OCI-LY7 (cell line): ENCODE data around the gene IL11. TPM values are rescaled to one million over a fixed set of nuclear protein-coding genes. Genes with fewer than 3 reads are reported as not detected.
"Not testable (repeated sequence)": the region's sequence is repeated elsewhere in the genome, so short reads cannot be mapped to it uniquely, and the experiment has no call there.

Source experiments
- BruUV-seq: library from RNA; stranded (reverse); fragments of 400-500 nt; replicated peaks from 2 replicates; lab custom pipeline; 2021; lab: Mats Ljungman, UMichigan
- CTCF ChIA-PET: fragments of 300-600 bp; sonication (Branson Sonifier 250); formaldehyde crosslinking; loops from one replicate; lab custom pipeline; 2022; ENCODE audit warnings: antibody characterized with exemption; ENCODE audit not compliant: unreplicated experiment; lab: Charles Lee
- POLR2A ChIA-PET: fragments of 300-600 bp; sonication (Branson Sonifier 250); formaldehyde crosslinking; loops from one replicate; lab custom pipeline; 2022; ENCODE audit warnings: antibody characterized with exemption; lab: Charles Lee
- DNase-seq: peaks from one replicate; pipeline ENCODE4 v3.0.0-alpha.2; 2015; ENCODE audit warnings: low spot score
- H2AFZ ChIP-seq: fragments of 200-600 bp; sonication (generic), shearing (Covaris generic); 2 replicates; pipeline ENCODE4 v1.6.1; 2014; ENCODE audit warnings: mild to moderate bottlenecking, antibody characterized with exemption, low read length, moderate library complexity
- H3K27ac ChIP-seq: fragments of 200-600 bp; sonication (generic); 2 replicates; pipeline ENCODE4 v1.5.1; 2014; ENCODE audit warnings: mixed run types, low read depth, mild to moderate bottlenecking, moderate library complexity, low read length, inconsistent platforms; ENCODE audit not compliant: poor library complexity, severe bottlenecking
- H3K36me3 ChIP-seq: fragments of 200-600 bp; sonication (generic); 2 replicates; pipeline ENCODE4 v1.6.1; 2014; ENCODE audit warnings: mild to moderate bottlenecking, antibody characterized with exemption, low read length, moderate library complexity, mixed read lengths; ENCODE audit not compliant: insufficient read depth
- H3K4me1 ChIP-seq: fragments of 200-600 bp; sonication (generic); 2 replicates; pipeline ENCODE4 v1.5.1; 2014; ENCODE audit warnings: mild to moderate bottlenecking, low read length; ENCODE audit not compliant: insufficient read depth, poor library complexity, severe bottlenecking
- H3K4me2 ChIP-seq: fragments of 200-600 bp; sonication (generic); 2 replicates; pipeline ENCODE4 v1.6.1; 2014; ENCODE audit warnings: mild to moderate bottlenecking, low read length
- H3K4me3 ChIP-seq: fragments of 200-600 bp; sonication (generic); 2 replicates; pipeline ENCODE4 v1.5.1; 2014; ENCODE audit warnings: mild to moderate bottlenecking, low read depth, low read length; ENCODE audit not compliant: poor library complexity, severe bottlenecking
- H3K79me2 ChIP-seq: fragments of 200-600 bp; sonication (generic); 2 replicates; pipeline ENCODE4 v1.6.1; 2016; ENCODE audit warnings: low read depth, mild to moderate bottlenecking, low read length, moderate library complexity, mixed read lengths; ENCODE audit not compliant: insufficient read depth
- H3K9me2 ChIP-seq: fragments of 200-600 bp; sonication (generic); 2 replicates; pipeline ENCODE4 v1.6.1; 2016; ENCODE audit warnings: mild to moderate bottlenecking, low read length, mixed read lengths; ENCODE audit not compliant: insufficient read depth
- H3K9me3 ChIP-seq: fragments of 200-600 bp; sonication (generic); 2 replicates; pipeline ENCODE4 v1.6.1; 2014; ENCODE audit warnings: mild to moderate bottlenecking, mixed run types, low read length, mixed read lengths
- H4K20me1 ChIP-seq: fragments of 200-600 bp; sonication (generic); 2 replicates; pipeline ENCODE4 v1.6.1; 2014; ENCODE audit warnings: mild to moderate bottlenecking, antibody characterized with exemption, low read length, moderate library complexity, mixed read lengths; ENCODE audit not compliant: insufficient read depth
- CTCF ChIP-seq: fragments of 200-600 bp; sonication (generic); conservative IDR thresholded peaks from 2 replicates; pipeline ENCODE4 v1.5.1; 2014; ENCODE audit warnings: mild to moderate bottlenecking, antibody characterized with exemption, low read length, moderate library complexity, mixed read lengths
- EZH2phosphoT487 ChIP-seq: fragments of 200-600 bp; sonication (generic); IDR thresholded peaks from 2 replicates; pipeline ENCODE4 v1.6.1; 2018; ENCODE audit warnings: low read depth, borderline replicate concordance, mild to moderate bottlenecking, mixed run types, antibody characterized with exemption, low read length, moderate library complexity, mixed read lengths
- intact Hi-C: fragments of 100-400 bp; cut with micrococcal nuclease; formaldehyde crosslinking; loops from one replicate; pipeline ENCODE4 v1.10.0; 2022; ENCODE audit not compliant: unreplicated experiment
- total RNA-seq, 2 experiments: library from RNA; depleted of rRNA in 1 of 2; stranded (reverse); fragments of >200 nt in 1 of 2; shearing (Covaris generic) in 1 of 2; gene quantifications; 2 replicates each; pipeline ENCODE4 v1.2.3, GENCODE V29; 2014 to 2022

The IL11 gene
- total RNA-seq, 2 experiments from 2014 or later, result 0.32 to 0.46 TPM

- intact Hi-C loops, result loop anchor here (2.0 kb wide), 1 partner anchor 125 kb away; the partner anchor contains the start of gene HSPBP1
- no TSS peak for BruUV-seq
- Histone ChIP-seq H3K36me3 (peaks cover 64% of the 10 kb centered on the region), H3K27ac (peak overlapping the region; percentile 92), H2AFZ (no peak overlapping the region), H3K9me2 (no peaks in the 10 kb centered on the region), H3K4me3 (peak overlapping the region; percentile 100), H3K9me3 (peaks cover 21% of the 10 kb centered on the region; the same call in 1 of the 2 replicates), H3K4me1 (peaks cover 32% of the 10 kb centered on the region), H4K20me1 (peaks cover 36% of the 10 kb centered on the region), H3K4me2 (peak overlapping the region; percentile 89), H3K79me2 (peaks cover 47% of the 10 kb centered on the region)
- DNase-seq, result no peak
- CTCF ChIA-PET, result no interaction called here
- TF ChIP-seq CTCF (no peak), EZH2phosphoT487 (no peak)
- POLR2A ChIA-PET, result no interaction called here
These were observed 35.4 kb upstream of the IL11 start for GRCh38 chr19:55405638-55406037.

- peaks cover 22% of the 10 kb centered on the region for H3K4me1 ChIP-seq
- no peaks in the 10 kb centered on the region for H3K9me3 ChIP-seq
- H3K79me2 ChIP-seq, result peaks cover 47% of the 10 kb centered on the region
- no peak overlapping the region for H3K27ac ChIP-seq
- H3K9me2 ChIP-seq, result no peaks in the 10 kb centered on the region
- H4K20me1 ChIP-seq, result peaks cover 36% of the 10 kb centered on the region
- BruUV-seq, result no TSS peak
- H3K4me3 ChIP-seq, result no peak overlapping the region
- ChIA-PET CTCF (no interaction called here), POLR2A (interaction anchor here (1.1 kb wide), 1 partner anchor 11 kb away, joined by 3 read pairs; no protein-coding TSS in a partner anchor)
- no peak for TF ChIP-seq CTCF
- no peak for TF ChIP-seq EZH2phosphoT487
- H3K36me3 ChIP-seq, result peaks cover 73% of the 10 kb centered on the region
- no peak overlapping the region for H3K4me2 ChIP-seq
- intact Hi-C loops, result no loop called here
- no peak for DNase-seq
- no peak overlapping the region for H2AFZ ChIP-seq
These were observed 32.2 kb upstream of the IL11 start for GRCh38 chr19:55402509-55402908.

- not testable (repeated sequence) for H3K4me3 ChIP-seq
These were observed 31.1 kb upstream of the IL11 start for GRCh38 chr19:55401390-55401789.

More at GRCh38 chr19:55401390-55401789, 31.1 kb upstream of the IL11 start:
- Histone ChIP-seq H3K4me1 (peaks cover 22% of the 10 kb centered on the region), H4K20me1 (peaks cover 28% of the 10 kb centered on the region), H3K36me3 (peaks cover 62% of the 10 kb centered on the region), H3K79me2 (peaks cover 35% of the 10 kb centered on the region)
- BruUV-seq, DNase-seq, H3K9me2 ChIP-seq, CTCF ChIA-PET, H3K27ac ChIP-seq, H2AFZ ChIP-seq, intact Hi-C loops, H3K4me2 ChIP-seq, H3K9me3 ChIP-seq: not testable (repeated sequence)
- POLR2A ChIA-PET, result interaction anchor here (1.1 kb wide), 1 partner anchor 10 kb away, joined by 3 read pairs; no protein-coding TSS in a partner anchor
